Epithelial cell of proximal tubule (primary cell): ENCODE measurements around the gene RNU1-1. TPM values are rescaled to one million over a fixed set of nuclear protein-coding genes. Genes with fewer than 3 reads are reported as not detected.
"Not testable (repeated sequence)": the region's sequence is repeated elsewhere in the genome, so short reads cannot be mapped to it uniquely, and the experiment has no call there.

ENCODE experiments used
- DNase-seq: peaks from one replicate; pipeline ENCODE4 v3.0.0-alpha.2; 2011; ENCODE audit warnings: low read depth
- H3K4me3 ChIP-seq: 2 replicates; pipeline ENCODE4 v1.5.1; 2011; ENCODE audit warnings: low read depth, mild to moderate bottlenecking, low read length
- CTCF ChIP-seq: conservative IDR thresholded peaks from 2 replicates; pipeline ENCODE4 v1.5.1; 2012; ENCODE audit warnings: low read depth, mild to moderate bottlenecking, low read length
- total RNA-seq: library from RNA; depleted of rRNA; stranded (reverse); fragments of >200 nt; gene quantifications from 2 replicates; pipeline ENCODE4 v1.2.3, GENCODE V29; 2015

Gene RNU1-1
- total RNA-seq, 1 donor from 2014 or later: under 0.01 TPM

- H3K4me3 ChIP-seq: no peak overlapping the region
- TF ChIP-seq CTCF: no peak
- DNase-seq: no peak
These were observed 10.6 kb downstream of the RNU1-1 start for GRCh38 chr1:16503494-16503893.

GRCh38 chr1:16501446-16501845 is 12.6 kb downstream of the RNU1-1 start:
- DNase-seq, H3K4me3 ChIP-seq: not testable (repeated sequence)

GRCh38 chr1:16500975-16501374 is 13.1 kb downstream of the RNU1-1 start:
- DNase-seq, H3K4me3 ChIP-seq: not testable (repeated sequence)

GRCh38 chr1:16500466-16500865 is 13.6 kb downstream of the RNU1-1 start:
- not testable (repeated sequence) for H3K4me3 ChIP-seq, DNase-seq

- TF ChIP-seq CTCF: no peak
- no peak for DNase-seq
These were observed 15.3 kb downstream of the RNU1-1 start for GRCh38 chr1:16498573-16499413.

GRCh38 chr1:16498047-16498446 is 16.0 kb downstream of the RNU1-1 start:
- peak overlapping the region; percentile 89 for H3K4me3 ChIP-seq
- not testable (repeated sequence) for DNase-seq

More at GRCh38 chr1:16498573-16499413, 15.3 kb downstream of the RNU1-1 start:
- H3K4me3 ChIP-seq: peak overlapping the region; percentile 89

- not testable (repeated sequence) for H3K4me3 ChIP-seq, DNase-seq
These were observed 16.6 kb downstream of the RNU1-1 start for GRCh38 chr1:16497474-16497904.

- DNase-seq, H3K4me3 ChIP-seq: not testable (repeated sequence)
These were observed 20.4 kb downstream of the RNU1-1 start for GRCh38 chr1:16493731-16494130.

- DNase-seq, H3K4me3 ChIP-seq: not testable (repeated sequence)
These were observed 21.1 kb downstream of the RNU1-1 start for GRCh38 chr1:16492937-16493336.

- no peak for TF ChIP-seq CTCF
- H3K4me3 ChIP-seq: no peak overlapping the region
- no peak for DNase-seq
These were observed 22.9 kb downstream of the RNU1-1 start for GRCh38 chr1:16491056-16491675.

GRCh38 chr1:16489195-16489880 is 24.7 kb downstream of the RNU1-1 start:
- DNase-seq, H3K4me3 ChIP-seq: not testable (repeated sequence)

GRCh38 chr1:16487011-16487410 is 27.1 kb downstream of the RNU1-1 start:
- not testable (repeated sequence) for DNase-seq, H3K4me3 ChIP-seq

- H3K4me3 ChIP-seq, DNase-seq: not testable (repeated sequence)
These were observed 27.8 kb downstream of the RNU1-1 start for GRCh38 chr1:16486316-16486715.
